ENCODE data around the gene TK1.

Gene TK1

GRCh38 chr17:78175643-78175981, 11.2 kb downstream of the TK1 start:
- DNase-seq: no peak

DNA sequence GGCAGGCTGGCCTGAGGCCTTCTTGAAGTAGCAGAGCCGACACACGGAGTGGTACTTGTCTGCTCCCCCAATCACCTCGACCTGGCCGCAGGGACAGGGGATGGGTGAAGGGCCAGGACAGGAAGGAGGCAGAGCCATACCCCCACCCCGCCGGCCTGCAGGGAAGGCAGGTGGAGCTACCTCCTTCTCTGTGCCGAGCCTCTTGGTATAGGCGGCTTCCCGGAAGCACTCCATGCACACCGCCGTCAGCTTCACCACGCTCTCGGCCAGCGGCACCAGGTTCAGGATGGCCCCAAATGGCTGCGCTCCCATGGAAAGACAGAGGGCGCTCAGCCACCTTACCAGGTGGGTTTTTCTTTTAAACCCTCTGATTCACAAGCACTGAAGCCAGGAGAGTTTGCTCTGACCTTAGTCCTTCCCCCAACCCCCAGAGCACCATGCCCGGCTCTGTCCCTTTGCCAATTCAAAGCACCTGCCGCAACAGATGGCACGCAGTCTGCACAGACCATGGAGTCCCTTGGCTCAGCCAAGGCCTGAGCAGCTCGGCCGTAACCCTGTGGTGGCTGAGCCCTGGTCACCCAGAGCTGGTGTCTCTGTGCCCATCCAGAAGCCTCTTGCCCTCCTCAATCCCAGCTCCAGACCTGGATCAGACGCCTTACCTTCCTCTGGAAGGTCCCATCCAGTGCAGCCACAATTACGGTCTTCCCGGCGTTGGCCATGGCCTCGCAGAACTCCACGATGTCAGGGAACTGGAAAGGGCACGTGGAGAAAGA, 11.8 kb downstream of the TK1 start:
- DNase-seq: no peak

DNA sequence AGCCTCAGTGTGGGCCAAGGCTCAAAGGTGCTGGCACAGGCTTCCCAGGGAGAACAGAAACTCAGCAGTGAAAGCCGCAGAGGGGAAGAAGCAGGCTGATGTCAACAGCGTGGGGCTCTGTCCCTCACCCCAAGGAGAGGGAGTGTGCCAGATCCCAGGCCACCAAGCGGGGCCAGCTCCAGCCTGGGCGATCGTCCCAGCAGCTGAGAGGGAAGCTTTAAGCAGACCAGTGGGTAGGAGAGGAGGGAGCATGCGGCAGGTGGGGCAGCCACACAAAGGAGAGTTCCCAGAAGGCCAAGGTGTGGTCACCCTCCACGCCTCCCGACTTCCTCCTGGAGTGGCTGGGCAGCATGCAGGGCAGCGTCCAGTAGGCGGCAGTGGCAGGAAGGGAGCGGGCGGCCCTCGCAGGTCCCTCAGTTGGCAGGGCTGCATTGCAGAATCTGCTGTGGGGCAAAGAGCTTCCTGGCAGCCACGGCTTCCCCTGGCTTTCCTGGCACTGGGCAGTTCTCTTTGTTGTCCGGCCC, 12.4 kb downstream of the TK1 start:
- DNase-seq: no peak

DNA sequence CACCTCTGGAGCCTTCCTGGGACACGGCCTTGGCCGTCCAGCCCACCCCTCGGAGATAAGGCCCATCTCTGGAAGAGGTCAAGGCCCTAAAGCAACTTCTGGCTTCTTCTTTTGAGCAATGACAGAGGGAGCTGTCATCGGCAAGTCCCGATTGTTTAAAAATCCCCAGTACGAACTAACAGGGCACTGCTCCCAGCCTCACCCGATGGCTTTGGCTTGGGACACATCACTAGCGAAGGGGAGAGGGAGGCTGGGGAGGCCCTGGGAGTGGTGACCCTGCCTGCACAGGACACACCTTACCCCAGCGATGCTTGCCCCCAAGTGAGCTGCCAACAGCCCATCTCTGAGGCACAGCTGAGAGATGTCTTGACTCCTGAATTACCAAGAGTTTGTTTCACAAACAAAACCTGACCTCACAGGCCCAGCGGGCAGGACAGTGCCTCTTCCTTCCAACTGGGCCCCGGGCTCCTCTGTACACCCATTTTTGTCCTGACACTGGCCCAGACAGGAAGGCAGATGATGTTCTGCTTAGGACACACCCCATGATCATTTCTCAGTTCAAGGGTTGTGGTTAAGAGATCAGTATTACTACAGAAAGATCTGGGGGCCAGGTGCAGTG, 13.6 kb downstream of the TK1 start:
- no peak for DNase-seq

DNA sequence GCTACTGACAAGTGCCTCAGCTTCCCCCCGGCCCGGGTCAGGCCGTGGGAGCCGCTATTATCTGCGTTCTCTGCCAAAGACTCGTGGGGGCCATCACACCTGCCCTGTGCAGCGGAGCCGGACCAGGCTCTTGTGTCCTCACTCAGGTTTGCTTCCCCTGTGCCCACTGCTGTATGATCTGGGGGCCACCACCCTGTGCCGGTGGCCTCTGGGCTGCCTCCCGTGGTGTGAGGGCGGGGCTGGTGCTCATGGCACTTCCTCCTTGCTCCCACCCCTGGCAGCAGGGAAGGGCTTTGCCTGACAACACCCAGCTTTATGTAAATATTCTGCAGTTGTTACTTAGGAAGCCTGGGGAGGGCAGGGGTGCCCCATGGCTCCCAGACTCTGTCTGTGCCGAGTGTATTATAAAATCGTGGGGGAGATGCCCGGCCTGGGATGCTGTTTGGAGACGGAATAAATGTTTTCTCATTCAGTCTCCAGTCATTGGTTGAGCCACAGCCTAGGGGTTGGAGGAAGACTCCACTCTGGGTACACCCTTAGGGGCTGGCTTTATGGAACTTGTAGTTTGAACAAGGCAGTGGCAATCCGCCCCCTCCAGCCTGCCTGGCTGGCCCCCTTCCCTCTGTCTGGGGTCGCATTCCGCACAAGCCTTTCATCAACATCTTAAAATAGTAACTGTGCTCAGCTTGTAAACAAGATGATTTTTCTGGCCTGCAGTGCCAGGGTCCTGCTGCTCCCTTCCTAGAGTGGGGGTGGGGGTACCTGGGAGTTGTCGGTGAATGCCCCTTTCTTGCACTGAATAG, 14.4 kb downstream of the TK1 start:
- DNase-seq: peak; percentile 40

DNA sequence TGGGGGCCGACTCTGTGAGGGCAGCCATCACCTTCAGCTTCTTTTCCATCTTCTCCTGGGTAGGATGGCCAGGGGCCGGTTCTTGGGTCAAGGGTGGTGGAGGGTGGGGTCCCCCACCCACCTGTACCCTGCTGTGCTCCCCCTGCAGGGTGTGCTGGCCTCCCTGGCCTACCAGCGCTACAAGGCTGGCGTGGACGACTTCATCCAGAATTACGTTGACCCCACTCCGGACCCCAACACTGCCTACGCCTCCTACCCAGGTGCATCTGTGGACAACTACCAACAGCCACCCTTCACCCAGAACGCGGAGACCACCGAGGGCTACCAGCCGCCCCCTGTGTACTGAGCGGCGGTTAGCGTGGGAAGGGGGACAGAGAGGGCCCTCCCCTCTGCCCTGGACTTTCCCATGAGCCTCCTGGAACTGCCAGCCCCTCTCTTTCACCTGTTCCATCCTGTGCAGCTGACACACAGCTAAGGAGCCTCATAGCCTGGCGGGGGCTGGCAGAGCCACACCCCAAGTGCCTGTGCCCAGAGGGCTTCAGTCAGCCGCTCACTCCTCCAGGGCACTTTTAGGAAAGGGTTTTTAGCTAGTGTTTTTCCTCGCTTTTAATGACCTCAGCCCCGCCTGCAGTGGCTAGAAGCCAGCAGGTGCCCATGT, 15.1 kb downstream of the TK1 start:
- peak; percentile 12 for DNase-seq

GRCh38 chr17:78170692-78171590, 15.9 kb downstream of the TK1 start:
- DNase-seq: no peak

DNA sequence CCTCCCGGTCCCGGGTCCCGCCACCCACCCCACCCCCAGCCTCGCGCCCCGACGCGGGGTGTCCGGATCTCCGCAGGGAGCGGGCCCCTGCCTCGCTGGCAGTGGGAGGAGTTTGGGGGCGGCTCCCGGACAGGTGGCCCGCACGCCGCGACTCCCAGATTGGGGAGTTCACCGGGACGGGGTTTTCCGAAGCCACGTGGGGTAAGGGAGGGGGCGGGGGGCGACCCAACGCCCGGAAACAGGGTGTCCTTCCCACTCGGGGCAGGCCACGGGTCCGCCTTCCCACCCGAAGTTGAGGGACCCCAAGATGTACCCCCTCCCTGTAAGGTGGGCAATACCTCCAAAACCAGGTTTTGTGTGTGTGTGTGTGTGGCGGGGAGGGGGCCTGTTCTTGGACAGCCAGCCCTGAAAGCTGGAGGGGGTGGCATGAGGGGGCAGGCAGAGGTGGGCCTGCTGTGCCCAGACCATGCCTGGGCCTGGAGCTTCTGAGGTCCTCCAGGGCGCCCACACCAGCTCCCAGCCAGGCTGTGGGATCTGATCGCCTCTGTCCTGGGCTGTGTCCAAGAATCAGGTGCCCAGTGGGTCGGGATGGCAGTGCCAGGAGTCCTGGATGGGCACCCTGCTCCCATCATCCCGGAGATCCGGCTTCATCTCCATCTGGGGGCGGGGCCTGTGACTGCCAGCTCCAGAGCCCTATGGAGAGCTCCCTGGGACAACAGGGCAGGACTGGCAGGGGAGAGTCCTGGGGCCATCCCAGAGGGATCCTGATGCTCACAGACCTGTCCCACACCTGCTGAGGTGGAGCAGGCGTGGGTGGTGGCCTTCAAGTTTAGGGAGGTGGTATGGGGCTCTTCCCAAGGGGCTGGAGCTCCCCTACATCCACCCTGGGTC, 17.7 kb downstream of the TK1 start:
- DNase-seq: peak; percentile 79

DNA sequence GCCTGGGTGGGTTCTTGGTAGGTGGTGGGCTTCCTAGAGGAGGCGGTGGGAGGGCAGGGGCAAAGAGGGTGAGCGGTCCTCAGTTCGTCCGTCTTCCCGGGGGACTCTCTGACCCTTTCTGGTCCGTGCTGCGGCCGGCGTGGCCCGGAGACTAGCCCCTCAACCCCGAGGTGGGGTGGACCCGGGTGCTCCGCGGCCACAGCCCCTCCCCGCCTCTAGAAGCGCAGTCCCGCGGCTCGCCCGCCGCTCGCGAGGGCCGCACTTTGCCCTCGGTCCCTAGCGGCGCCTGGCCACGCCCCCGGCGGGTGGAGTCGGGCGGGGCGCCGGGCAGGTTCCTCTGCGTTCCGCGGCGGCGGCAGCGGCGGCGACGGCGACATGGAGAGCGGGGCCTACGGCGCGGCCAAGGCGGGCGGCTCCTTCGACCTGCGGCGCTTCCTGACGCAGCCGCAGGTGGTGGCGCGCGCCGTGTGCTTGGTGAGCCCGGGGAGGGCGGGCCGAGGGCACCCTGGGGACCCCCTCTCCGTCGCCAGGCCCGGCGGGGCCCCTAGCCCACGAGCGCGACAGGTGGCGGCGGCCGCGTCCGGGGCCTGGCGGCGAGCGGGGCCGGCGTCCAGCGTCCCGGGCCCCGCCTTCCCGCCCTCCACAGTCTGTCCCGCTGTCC, 18.5 kb downstream of the TK1 start, which contains the start of gene SYNGR2:
TSS of gene SYNGR2 (plus strand) at position 340 of the 661 bp plus-strand sequence. CDS start at position 376, 36 bp downstream.
- DNase-seq: peak; percentile 74

DNA sequence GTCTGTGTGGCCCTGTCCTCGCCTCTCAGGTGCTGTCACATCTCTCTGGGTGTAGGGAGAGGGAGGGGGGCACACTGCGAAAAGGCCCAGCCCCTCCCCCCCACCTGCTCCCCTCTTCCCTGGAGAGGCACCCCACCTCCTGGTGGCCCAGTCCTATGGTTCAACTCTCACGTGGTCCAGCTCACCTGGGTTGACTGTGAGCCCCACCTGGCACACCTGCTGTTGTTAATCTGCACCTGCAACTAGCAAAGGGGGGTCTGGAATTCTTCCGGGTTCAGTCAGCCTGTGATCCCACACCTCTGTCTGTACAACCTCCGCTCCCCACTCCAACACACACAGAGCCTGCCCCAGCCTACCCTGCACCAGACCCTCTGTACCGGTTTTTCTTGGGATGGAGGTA, 20.4 kb downstream of the TK1 start:
- no peak for DNase-seq

- no peak for DNase-seq
Observed at GRCh38 chr17:78164748-78165607, 21.9 kb downstream of the TK1 start.

DNA sequence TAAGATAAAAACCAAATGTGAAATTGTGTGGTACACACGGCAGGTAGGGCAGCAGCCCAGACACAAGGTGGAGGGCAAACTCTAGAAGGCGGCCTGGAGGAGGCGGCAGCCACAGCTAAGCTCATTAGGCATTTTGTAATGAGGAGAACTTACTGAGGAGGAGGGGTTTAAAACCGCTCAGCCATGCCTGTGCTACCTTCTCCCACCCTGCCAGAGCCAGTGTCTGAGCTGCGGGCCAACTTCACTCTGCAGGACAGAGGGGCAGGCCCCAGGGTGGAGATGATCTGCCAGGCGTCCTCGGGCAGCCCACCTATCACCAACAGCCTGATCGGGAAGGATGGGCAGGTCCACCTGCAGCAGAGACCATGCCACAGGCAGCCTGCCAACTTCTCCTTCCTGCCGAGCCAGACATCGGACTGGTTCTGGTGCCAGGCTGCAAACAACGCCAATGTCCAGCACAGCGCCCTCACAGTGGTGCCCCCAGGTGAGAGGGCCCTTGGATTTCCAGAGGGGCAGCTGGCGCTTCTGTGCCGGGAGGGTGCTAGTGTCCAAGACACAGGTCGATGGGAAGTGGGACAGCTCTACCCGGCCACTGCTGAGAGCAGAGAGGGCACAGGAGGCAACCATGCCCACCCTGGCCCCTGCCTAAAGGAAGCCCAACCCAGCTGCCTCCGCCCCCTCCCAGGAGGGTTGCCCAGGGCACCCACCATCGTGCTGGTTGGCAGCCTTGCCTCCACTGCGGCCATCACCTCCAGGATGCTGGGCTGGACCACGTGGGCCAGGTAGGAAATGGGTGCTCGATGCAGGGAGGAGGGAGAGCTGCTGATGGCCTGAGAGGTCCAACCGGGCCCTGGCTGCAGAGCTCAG, 22.7 kb downstream of the TK1 start:
- DNase-seq: no peak

- no peak for DNase-seq
Observed at GRCh38 chr17:78159575-78160158, 27.2 kb downstream of the TK1 start.

DNA sequence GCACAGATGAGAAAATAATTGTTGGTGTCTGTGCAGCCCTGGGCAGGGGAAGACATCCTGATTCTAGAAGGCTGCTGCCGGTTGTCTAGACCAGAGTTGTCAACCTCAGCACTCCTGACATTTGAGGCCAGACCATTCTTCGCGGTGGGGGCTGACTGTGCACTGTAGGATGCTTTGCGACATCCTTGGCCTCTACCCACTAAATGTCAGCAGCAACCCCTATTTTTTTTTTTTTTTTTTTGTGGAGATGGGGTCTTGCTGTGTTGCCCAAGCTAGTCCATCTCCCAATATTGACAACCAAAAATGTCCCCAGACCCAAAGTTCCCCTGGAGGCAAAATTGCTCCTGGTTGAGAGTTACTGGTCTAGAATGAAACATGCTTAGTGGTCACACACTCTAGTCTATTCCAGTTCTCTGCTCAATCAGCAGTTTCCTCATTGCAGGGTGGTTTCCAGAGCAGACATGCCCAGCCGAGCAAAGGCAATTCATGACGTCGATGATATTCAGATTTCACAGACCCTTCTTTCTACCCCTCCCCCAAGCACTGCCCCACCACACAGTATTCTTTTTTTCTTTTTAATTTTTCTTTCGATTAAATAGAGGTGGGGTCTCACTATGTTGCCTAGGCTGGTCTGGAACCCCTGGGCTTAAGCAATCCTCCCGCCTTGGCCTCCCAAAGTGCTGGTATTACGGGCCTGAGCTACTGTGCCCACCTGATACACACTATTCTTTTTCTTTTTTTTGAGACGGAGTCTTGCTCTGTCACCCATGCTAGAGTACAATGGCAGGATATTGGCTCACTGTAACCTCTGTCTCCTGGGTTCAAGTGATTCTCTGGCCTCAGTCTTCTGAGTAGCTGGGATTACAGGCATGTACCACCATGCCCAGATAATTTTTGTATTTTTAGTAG, 31.7 kb downstream of the TK1 start:
- no peak for DNase-seq

DNA sequence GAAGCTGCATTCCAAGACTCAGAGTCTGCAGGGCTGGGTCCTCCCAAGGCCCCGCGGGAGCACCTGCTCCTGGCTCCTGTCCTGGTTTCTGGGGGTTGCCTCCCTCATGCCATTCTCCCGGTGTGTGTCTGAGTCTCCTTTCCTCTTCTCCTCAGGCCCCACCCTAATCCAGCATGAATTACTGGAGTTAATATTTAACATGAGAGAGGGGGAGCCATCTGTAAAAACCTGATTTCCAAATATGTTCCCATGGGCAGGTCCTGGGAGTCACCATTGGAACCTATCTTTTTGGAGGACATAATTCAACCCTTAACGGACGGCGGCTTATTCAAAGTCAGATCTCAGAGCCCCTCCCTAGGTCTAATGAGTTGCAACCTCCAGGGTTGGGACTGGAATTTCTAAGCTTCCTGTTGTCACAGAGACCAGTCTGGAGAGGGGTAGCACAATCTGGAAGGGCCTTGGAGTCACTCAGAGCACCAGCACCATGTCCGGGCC, 35.3 kb downstream of the TK1 start:
- DNase-seq: peak; percentile 57

GRCh38 chr17:78148286-78149016, 38.4 kb downstream of the TK1 start:
- no peak for DNase-seq
